KBM-7 (cell line): ENCODE measurements around the gene SPINT1.

ENCODE experiments used
- DNase-seq: peaks from one replicate; pipeline ENCODE4 v3.0.0-alpha.2; 2015
- in situ Hi-C: fragments of 300-500 bp; cut with MboI; formaldehyde crosslinking; loops from 2 replicates; pipeline ENCODE4 v1.14.3; 2020; ENCODE audit warnings: low sequenced_read_pairs, low pct_unique_long_range_greater_than_20kb, mixed read lengths

The SPINT1 gene

DNA sequence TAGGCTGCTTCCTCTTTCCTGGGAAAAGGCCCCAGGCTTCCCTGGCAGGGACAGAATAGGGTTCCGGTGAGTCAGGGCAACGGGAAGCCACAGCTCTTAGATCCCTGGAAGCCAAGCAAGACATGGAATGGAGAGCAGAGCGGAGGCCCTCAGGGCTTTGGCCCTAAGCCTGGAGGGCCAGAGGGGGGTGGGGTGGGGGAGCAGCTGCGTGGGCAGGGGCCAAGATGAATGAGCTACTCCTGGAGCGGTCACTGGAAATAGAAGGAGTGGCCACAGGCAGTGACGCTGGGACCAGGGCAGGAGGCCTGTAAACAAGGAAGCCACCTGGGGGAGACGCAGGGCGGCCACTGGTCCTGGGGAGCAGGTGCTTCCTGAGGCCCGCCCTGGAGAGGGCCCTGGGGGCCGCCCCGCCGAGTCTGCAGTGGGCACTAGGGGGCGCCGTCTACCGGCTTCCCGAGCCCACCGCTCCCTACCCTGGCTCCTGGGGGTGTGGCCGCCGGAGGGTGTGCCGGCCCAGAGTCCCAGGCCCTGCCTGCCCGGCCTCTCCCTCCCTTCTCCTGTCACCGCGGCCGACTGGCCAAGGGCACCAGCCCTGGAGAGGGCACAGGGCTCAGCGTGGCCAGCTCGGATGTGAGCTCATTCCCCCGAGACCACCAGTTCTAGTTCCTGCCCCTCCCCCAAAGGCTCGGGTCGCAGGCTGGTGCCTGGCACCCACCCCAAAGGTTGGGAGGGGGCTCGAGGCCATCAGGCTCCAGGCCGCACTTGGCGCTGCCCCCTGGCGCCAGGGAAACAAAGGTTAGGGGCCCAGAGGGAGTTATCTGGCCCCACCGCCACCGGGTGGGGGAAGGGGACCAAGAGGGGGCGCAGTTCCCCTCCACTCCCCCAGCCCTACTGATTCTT is 62.5 kb downstream of the SPINT1 start:
- in situ Hi-C loops = no loop called here
- peak; percentile 87 for DNase-seq

DNA sequence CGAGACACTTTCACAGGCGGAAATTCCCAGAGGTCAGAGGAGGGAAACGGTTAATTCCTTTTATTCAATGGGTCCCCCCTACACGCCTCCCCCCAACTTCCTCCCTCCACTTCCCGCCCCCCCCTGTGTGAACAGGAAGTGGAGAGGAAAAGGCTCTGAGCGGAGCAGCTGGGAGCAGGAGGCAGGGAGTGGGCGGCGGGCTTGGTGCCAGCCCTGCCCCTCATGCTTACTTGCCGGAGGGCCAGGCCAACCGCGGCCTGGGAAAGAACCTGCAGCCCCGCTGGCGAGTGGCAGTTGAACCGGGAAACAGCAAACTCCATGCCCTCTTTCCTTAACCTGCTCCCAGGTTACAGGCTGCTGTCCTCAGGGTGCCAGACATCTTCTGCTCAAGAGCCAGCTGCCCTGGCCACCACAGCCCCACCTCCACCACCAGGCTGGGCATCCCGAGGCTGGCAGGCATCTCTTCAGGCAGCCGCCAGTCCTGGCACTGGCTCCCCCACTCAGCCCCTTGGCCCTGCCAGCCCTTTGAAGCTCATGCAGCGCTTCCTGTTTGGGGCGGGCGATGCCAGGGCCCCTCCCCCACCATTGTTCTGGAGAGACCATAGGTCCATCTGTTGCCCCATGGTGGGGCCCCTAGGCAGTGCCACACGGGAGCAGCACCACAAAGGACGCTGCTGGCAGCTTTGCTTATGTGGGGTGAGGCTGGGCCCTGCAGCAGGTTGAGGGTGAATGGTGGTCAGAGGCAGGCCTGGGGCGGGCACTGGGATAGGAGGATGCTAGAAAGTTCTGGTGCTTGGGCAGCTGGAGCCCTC is 63.3 kb downstream of the SPINT1 start:
- in situ Hi-C loops = no loop called here
- no peak for DNase-seq
